ENCODE measurements around the gene DMKN. TPM values are rescaled to one million over a fixed set of nuclear protein-coding genes. Genes with fewer than 3 reads are reported as not detected.

The DMKN gene
- total and polyA plus RNA-seq, 5 donors from 2014 or later = 0.74 to 1.6 (median 1.0) TPM; not detected in 2

GRCh38 chr19:35509018-35509652 lies 4.3 kb downstream of the DMKN start:
- peak; percentile 52 to 63 for ATAC-seq (ENCODE audit: low read depth in 2 of 2)
- Histone ChIP-seq H3K27me3 (ENCODE audit: control insufficient read depth, insufficient read depth, low read length) (peaks cover 18% of the 10 kb centered on the region), H3K9me3 (ENCODE audit: control insufficient read depth in 2 of 2, low read length in 2 of 2) (no peaks in the 10 kb centered on the region), H3K27ac (ENCODE audit: insufficient read depth, low read length, poor library complexity, severe bottlenecking) (no peak overlapping the region), H3K4me1 (ENCODE audit: control insufficient read depth, insufficient read depth, low read length, poor library complexity, severe bottlenecking) (peaks cover 16% of the 10 kb centered on the region), H3K4me3 (ENCODE audit: low read depth, low read length) (no peak overlapping the region), H3K36me3 (ENCODE audit: control insufficient read depth, insufficient read depth, low read length) (no peaks in the 10 kb centered on the region)
- no peaks in the 10 kb centered on the region for H3K36me3 Mint-ChIP-seq
- peaks cover 53% of the 10 kb centered on the region for H3K27me3 Mint-ChIP-seq
- H3K27ac Mint-ChIP-seq = peak overlapping the region in 1 of 3 donors; percentile 43
- H3K4me1 Mint-ChIP-seq = peaks cover 0 to 17% (median 2%) of the 10 kb centered on the region in 4 donors
- peak in 2 of 3 donors; percentile 11 to 41 for DNase-seq
- H3K4me3 Mint-ChIP-seq = peak overlapping the region in 3 of 4 donors; percentile 40 to 71 (median 67)
- H3K9me3 Mint-ChIP-seq = peaks cover 0 to 4% (median 0%) of the 10 kb centered on the region in 7 donors

- no peaks in the 10 kb centered on the region for H3K36me3 ChIP-seq (ENCODE audit: control insufficient read depth, insufficient read depth, low read length)
- peaks cover 16% of the 10 kb centered on the region for H3K4me1 ChIP-seq (ENCODE audit: control insufficient read depth, insufficient read depth, low read length, poor library complexity, severe bottlenecking)
- H3K4me3 ChIP-seq (ENCODE audit: low read depth, low read length) = no peak overlapping the region
- H3K9me3 ChIP-seq (ENCODE audit: control insufficient read depth in 2 of 2, low read length in 2 of 2) = no peaks in the 10 kb centered on the region
- Mint-ChIP-seq H3K4me1 (peaks cover 0 to 17% (median 2%) of the 10 kb centered on the region in 4 donors), H3K27me3 (peaks cover 53% of the 10 kb centered on the region), H3K9me3 (peaks cover 0 to 4% (median 0%) of the 10 kb centered on the region in 7 donors), H3K4me3 (no peak overlapping the region), H3K27ac (no peak overlapping the region), H3K36me3 (no peaks in the 10 kb centered on the region)
- H3K27me3 ChIP-seq (ENCODE audit: control insufficient read depth, insufficient read depth, low read length) = peaks cover 18% of the 10 kb centered on the region
- no peak overlapping the region for H3K27ac ChIP-seq (ENCODE audit: insufficient read depth, low read length, poor library complexity, severe bottlenecking)
- no peak for ATAC-seq (ENCODE audit: low read depth in 2 of 2)
- no peak for DNase-seq
These were observed 5.3 kb downstream of the DMKN start for GRCh38 chr19:35508129-35508528.

GRCh38 chr19:35507561-35507960 lies 5.9 kb downstream of the DMKN start:
- Mint-ChIP-seq H3K27ac (no peak overlapping the region), H3K36me3 (no peaks in the 10 kb centered on the region), H3K4me1 (peaks cover 0 to 17% (median 2%) of the 10 kb centered on the region in 4 donors), H3K27me3 (peaks cover 48% of the 10 kb centered on the region), H3K9me3 (peaks cover 0 to 4% (median 0%) of the 10 kb centered on the region in 7 donors), H3K4me3 (no peak overlapping the region)
- peaks cover 18% of the 10 kb centered on the region for H3K27me3 ChIP-seq (ENCODE audit: control insufficient read depth, insufficient read depth, low read length)
- no peak for ATAC-seq (ENCODE audit: low read depth in 2 of 2)
- H3K4me1 ChIP-seq (ENCODE audit: control insufficient read depth, insufficient read depth, low read length, poor library complexity, severe bottlenecking) = peaks cover 16% of the 10 kb centered on the region
- DNase-seq = no peak
- H3K4me3 ChIP-seq (ENCODE audit: low read depth, low read length) = no peak overlapping the region
- H3K9me3 ChIP-seq (ENCODE audit: control insufficient read depth in 2 of 2, low read length in 2 of 2) = no peaks in the 10 kb centered on the region
- H3K27ac ChIP-seq (ENCODE audit: insufficient read depth, low read length, poor library complexity, severe bottlenecking) = no peak overlapping the region
- H3K36me3 ChIP-seq (ENCODE audit: control insufficient read depth, insufficient read depth, low read length) = no peaks in the 10 kb centered on the region

GRCh38 chr19:35506011-35506410 lies 7.4 kb downstream of the DMKN start:
- Histone ChIP-seq H3K4me1 (ENCODE audit: control insufficient read depth, insufficient read depth, low read length, poor library complexity, severe bottlenecking) (peaks cover 16% of the 10 kb centered on the region), H3K27ac (ENCODE audit: insufficient read depth, low read length, poor library complexity, severe bottlenecking) (no peak overlapping the region), H3K27me3 (ENCODE audit: control insufficient read depth, insufficient read depth, low read length) (peaks cover 18% of the 10 kb centered on the region), H3K9me3 (ENCODE audit: control insufficient read depth in 2 of 2, low read length in 2 of 2) (no peaks in the 10 kb centered on the region), H3K36me3 (ENCODE audit: control insufficient read depth, insufficient read depth, low read length) (no peaks in the 10 kb centered on the region), H3K4me3 (ENCODE audit: low read depth, low read length) (no peak overlapping the region)
- ATAC-seq (ENCODE audit: low read depth in 2 of 2) (no peak), DNase-seq (no peak)
- Mint-ChIP-seq H3K4me1 (peaks cover 0 to 17% (median 3%) of the 10 kb centered on the region in 4 donors), H3K9me3 (peaks cover 0 to 4% (median 0%) of the 10 kb centered on the region in 7 donors), H3K27ac (peak overlapping the region in 2 of 3 donors; percentile 34 to 61), H3K27me3 (peaks cover 41% of the 10 kb centered on the region), H3K36me3 (no peaks in the 10 kb centered on the region), H3K4me3 (no peak overlapping the region)

GRCh38 chr19:35502751-35503150 lies 10.7 kb downstream of the DMKN start:
- Histone ChIP-seq H3K27ac (ENCODE audit: insufficient read depth, low read length, poor library complexity, severe bottlenecking) (no peak overlapping the region), H3K4me1 (ENCODE audit: control insufficient read depth, insufficient read depth, low read length, poor library complexity, severe bottlenecking) (no peaks in the 10 kb centered on the region), H3K36me3 (ENCODE audit: control insufficient read depth, insufficient read depth, low read length) (no peaks in the 10 kb centered on the region), H3K4me3 (ENCODE audit: low read depth, low read length) (no peak overlapping the region), H3K27me3 (ENCODE audit: control insufficient read depth, insufficient read depth, low read length) (peaks cover under 1% of the 10 kb centered on the region), H3K9me3 (ENCODE audit: control insufficient read depth in 2 of 2, low read length in 2 of 2) (no peaks in the 10 kb centered on the region)
- no peaks in the 10 kb centered on the region for H3K9me3 Mint-ChIP-seq
- no peak overlapping the region for H3K27ac Mint-ChIP-seq
- ATAC-seq (ENCODE audit: low read depth in 2 of 2) = no peak
- no peak overlapping the region for H3K4me3 Mint-ChIP-seq
- peaks cover 13% of the 10 kb centered on the region for H3K27me3 Mint-ChIP-seq
- no peak for DNase-seq
- peaks cover 0 to 3% (median 0%) of the 10 kb centered on the region in 4 donors for H3K4me1 Mint-ChIP-seq
- H3K36me3 Mint-ChIP-seq = no peaks in the 10 kb centered on the region

GRCh38 chr19:35501684-35502083 lies 11.8 kb downstream of the DMKN start:
- peaks cover 0 to 3% (median 0%) of the 10 kb centered on the region in 4 donors for H3K4me1 Mint-ChIP-seq
- Histone ChIP-seq H3K27ac (ENCODE audit: insufficient read depth, low read length, poor library complexity, severe bottlenecking) (no peak overlapping the region), H3K4me1 (ENCODE audit: control insufficient read depth, insufficient read depth, low read length, poor library complexity, severe bottlenecking) (no peaks in the 10 kb centered on the region), H3K36me3 (ENCODE audit: control insufficient read depth, insufficient read depth, low read length) (no peaks in the 10 kb centered on the region), H3K27me3 (ENCODE audit: control insufficient read depth, insufficient read depth, low read length) (no peaks in the 10 kb centered on the region), H3K9me3 (ENCODE audit: control insufficient read depth in 2 of 2, low read length in 2 of 2) (no peaks in the 10 kb centered on the region), H3K4me3 (ENCODE audit: low read depth, low read length) (no peak overlapping the region)
- H3K36me3 Mint-ChIP-seq = no peaks in the 10 kb centered on the region
- peaks cover 16% of the 10 kb centered on the region for H3K27me3 Mint-ChIP-seq
- no peaks in the 10 kb centered on the region for H3K9me3 Mint-ChIP-seq
- ATAC-seq (ENCODE audit: low read depth in 2 of 2) = no peak
- no peak for DNase-seq
- H3K4me3 Mint-ChIP-seq = no peak overlapping the region
- no peak overlapping the region for H3K27ac Mint-ChIP-seq

GRCh38 chr19:35500611-35501010 lies 12.8 kb downstream of the DMKN start:
- H3K27me3 Mint-ChIP-seq = peaks cover 14% of the 10 kb centered on the region
- no peak overlapping the region for H3K27ac ChIP-seq (ENCODE audit: insufficient read depth, low read length, poor library complexity, severe bottlenecking)
- H3K9me3 ChIP-seq (ENCODE audit: control insufficient read depth in 2 of 2, low read length in 2 of 2) = no peaks in the 10 kb centered on the region
- H3K4me3 ChIP-seq (ENCODE audit: low read depth, low read length) = no peak overlapping the region
- H3K36me3 Mint-ChIP-seq = no peaks in the 10 kb centered on the region
- no peaks in the 10 kb centered on the region for H3K36me3 ChIP-seq (ENCODE audit: control insufficient read depth, insufficient read depth, low read length)
- no peaks in the 10 kb centered on the region for H3K4me1 ChIP-seq (ENCODE audit: control insufficient read depth, insufficient read depth, low read length, poor library complexity, severe bottlenecking)
- H3K4me3 Mint-ChIP-seq = no peak overlapping the region
- DNase-seq = no peak
- H3K27ac Mint-ChIP-seq = no peak overlapping the region
- no peak for ATAC-seq (ENCODE audit: low read depth in 2 of 2)
- H3K9me3 Mint-ChIP-seq = no peaks in the 10 kb centered on the region
- no peaks in the 10 kb centered on the region for H3K27me3 ChIP-seq (ENCODE audit: control insufficient read depth, insufficient read depth, low read length)
- peaks cover 0 to 3% (median under 1%) of the 10 kb centered on the region in 4 donors for H3K4me1 Mint-ChIP-seq

- peaks cover 0 to 9% (median 1%) of the 10 kb centered on the region in 4 donors for H3K4me1 Mint-ChIP-seq
- no peak overlapping the region for H3K27ac Mint-ChIP-seq
- H3K9me3 ChIP-seq (ENCODE audit: control insufficient read depth in 2 of 2, low read length in 2 of 2) = no peaks in the 10 kb centered on the region
- no peak for DNase-seq
- no peaks in the 10 kb centered on the region for H3K9me3 Mint-ChIP-seq
- no peaks in the 10 kb centered on the region for H3K27me3 ChIP-seq (ENCODE audit: control insufficient read depth, insufficient read depth, low read length)
- H3K27me3 Mint-ChIP-seq = peaks cover 9% of the 10 kb centered on the region
- no peaks in the 10 kb centered on the region for H3K36me3 Mint-ChIP-seq
- no peak overlapping the region for H3K4me3 Mint-ChIP-seq
- no peak overlapping the region for H3K4me3 ChIP-seq (ENCODE audit: low read depth, low read length)
- no peaks in the 10 kb centered on the region for H3K36me3 ChIP-seq (ENCODE audit: control insufficient read depth, insufficient read depth, low read length)
- H3K4me1 ChIP-seq (ENCODE audit: control insufficient read depth, insufficient read depth, low read length, poor library complexity, severe bottlenecking) = peaks cover 3% of the 10 kb centered on the region
- H3K27ac ChIP-seq (ENCODE audit: insufficient read depth, low read length, poor library complexity, severe bottlenecking) = no peak overlapping the region
- no peak for ATAC-seq (ENCODE audit: low read depth in 2 of 2)
These were observed 14.4 kb downstream of the DMKN start for GRCh38 chr19:35498984-35499527.
